H1 (cell line): ENCODE data around the gene NEGR1. TPM values are rescaled to one million over a fixed set of nuclear protein-coding genes. Genes with fewer than 3 reads are reported as not detected.

ENCODE experiments used
- BCL11A ChIP-seq, 2 experiments: IDR thresholded peaks; one replicate each; pipeline ENCODE4 v1.6.1; 2011; ENCODE audit warnings: low read depth in 2 of 2, low read length in 2 of 2, mild to moderate bottlenecking in 2 of 2
- POLR2AphosphoS5 ChIP-seq: IDR thresholded peaks from 2 replicates; pipeline ENCODE4 v1.6.1; 2011; ENCODE audit warnings: low read depth, low read length
- SIX5 ChIP-seq: IDR thresholded peaks from 2 replicates; pipeline ENCODE4 v1.6.1; 2011; ENCODE audit warnings: mild to moderate bottlenecking, low read depth, low read length
- TAF7 ChIP-seq: optimal IDR thresholded peaks from 2 replicates; pipeline ENCODE3; 2011; ENCODE audit warnings: low read depth, mild to moderate bottlenecking, inconsistent platforms, low read length, moderate library complexity, borderline replicate concordance
- polyA plus RNA-seq, 7 experiments: library from polyadenylated mRNA; depleted of rRNA in 3 of 7; stranded (reverse) in 5 of 7; unstranded in 2 of 7; fragments of >200 nt in 5 of 7; fragments of 200-250 nt in 2 of 7; gene quantifications; 1 replicate in 5 of 7; 2 replicates in 1 of 7; 4 replicates in 1 of 7; pipeline versions ENCODE4 v1.2.1 to v1.2.3, GENCODE V29; 2011 to 2013; ENCODE audit warnings: missing spikeins in 2 of 7, mixed read lengths in 2 of 7
- total RNA-seq: library from RNA; stranded (reverse); fragmentation: NEBNext Ultra II Directional; extraction: Animal tissue kit (Norgen Biotek cat#: 25700); gene quantifications from 2 replicates; pipeline ENCODE4 v1.2.1, GENCODE V29; 2021
- TF ChIP-seq, protein P1 (sequence below), 3 experiments: IDR thresholded peaks; 1 replicate in 2 of 3; 2 replicates in 1 of 3; pipeline versions ENCODE4 v1.5.1 to v1.6.1; 2011; ENCODE audit warnings: low read length in 3 of 3, mild to moderate bottlenecking in 3 of 3, inconsistent platforms in 2 of 3, low read depth in 1 of 3, moderate library complexity in 1 of 3; ENCODE audit not compliant: insufficient read depth in 1 of 3; ENCODE audit errors: control extremely low read depth in 1 of 3

The NEGR1 gene
- total and polyA plus RNA-seq, 2 of the 8 experiments (the other 6 are each of a cell fraction or from before 2014, with no cell fraction given) = 0.71 to 1.3 TPM

DNA sequence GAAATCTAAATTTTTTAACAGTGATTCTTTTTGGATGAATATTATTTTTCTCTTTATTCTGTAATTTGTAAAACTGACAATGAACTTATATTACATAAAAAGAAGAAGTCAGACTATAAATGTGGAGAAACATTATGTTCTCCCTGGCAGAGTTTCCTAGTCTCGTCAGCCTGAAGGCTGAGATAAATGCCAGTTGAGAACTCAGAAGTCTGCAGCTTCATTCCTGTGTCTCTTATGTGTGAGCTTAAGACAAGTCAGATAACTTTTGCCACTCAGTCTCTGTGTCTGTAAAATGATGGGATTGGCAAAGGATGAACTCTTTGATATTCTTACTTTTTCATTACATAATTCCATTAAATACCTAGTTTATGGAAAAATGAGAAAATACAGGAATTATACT lies 632.7 kb downstream of the NEGR1 start (continued):
- TF ChIP-seq, protein P1, sequence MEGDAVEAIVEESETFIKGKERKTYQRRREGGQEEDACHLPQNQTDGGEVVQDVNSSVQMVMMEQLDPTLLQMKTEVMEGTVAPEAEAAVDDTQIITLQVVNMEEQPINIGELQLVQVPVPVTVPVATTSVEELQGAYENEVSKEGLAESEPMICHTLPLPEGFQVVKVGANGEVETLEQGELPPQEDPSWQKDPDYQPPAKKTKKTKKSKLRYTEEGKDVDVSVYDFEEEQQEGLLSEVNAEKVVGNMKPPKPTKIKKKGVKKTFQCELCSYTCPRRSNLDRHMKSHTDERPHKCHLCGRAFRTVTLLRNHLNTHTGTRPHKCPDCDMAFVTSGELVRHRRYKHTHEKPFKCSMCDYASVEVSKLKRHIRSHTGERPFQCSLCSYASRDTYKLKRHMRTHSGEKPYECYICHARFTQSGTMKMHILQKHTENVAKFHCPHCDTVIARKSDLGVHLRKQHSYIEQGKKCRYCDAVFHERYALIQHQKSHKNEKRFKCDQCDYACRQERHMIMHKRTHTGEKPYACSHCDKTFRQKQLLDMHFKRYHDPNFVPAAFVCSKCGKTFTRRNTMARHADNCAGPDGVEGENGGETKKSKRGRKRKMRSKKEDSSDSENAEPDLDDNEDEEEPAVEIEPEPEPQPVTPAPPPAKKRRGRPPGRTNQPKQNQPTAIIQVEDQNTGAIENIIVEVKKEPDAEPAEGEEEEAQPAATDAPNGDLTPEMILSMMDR (IDR thresholded peaks at IDR 0.05; ENCODE audit: control extremely low read depth in 1 of 3, insufficient read depth in 1 of 3, low read depth in 1 of 3, low read length in 3 of 3) = no peak
- TF ChIP-seq BCL11A (IDR thresholded peaks at IDR 0.05; ENCODE audit: low read depth in 2 of 2, low read length in 2 of 2) = no peak
- TF ChIP-seq SIX5 = no peak
- TF ChIP-seq POLR2AphosphoS5 = no peak
- TF ChIP-seq TAF7 = no peak
- TF ChIP-seq, all 59 proteins: peak for 0
